MCF 10A (cell line): ENCODE measurements around the gene POLG. TPM values are rescaled to one million over a fixed set of nuclear protein-coding genes. Genes with fewer than 3 reads are reported as not detected.

Experiments
- BruUV-seq: library from RNA; stranded (reverse); fragments of 400-500 nt; replicated peaks from 2 replicates; lab custom pipeline; 2021; lab: Mats Ljungman, UMichigan
- CTCF ChIA-PET: fragments of 300-600 bp; sonication (Branson Sonifier 250); formaldehyde crosslinking; extraction: SDS; loops from one replicate; lab custom pipeline; 2021; ENCODE audit warnings: antibody characterized with exemption, inconsistent platforms; lab: Yijun Ruan, JAX
- POLR2A ChIA-PET: fragments of 300-600, 350-650 bp; sonication (Branson Sonifier 250); formaldehyde crosslinking; extraction: SDS; loops from one replicate; lab custom pipeline; 2020; ENCODE audit warnings: antibody characterized with exemption, inconsistent platforms; lab: Yijun Ruan, JAX
- DNase-seq: peaks from one replicate; pipeline ENCODE4 v3.0.0-alpha.2; 2018; ENCODE audit not compliant: unreplicated experiment
- H3K27ac Mint-ChIP-seq: one replicate; pipeline ENCODE4 v1.8.0; 2022; ENCODE audit warnings: mild to moderate bottlenecking, low read depth, mixed read lengths; ENCODE audit not compliant: unreplicated experiment
- H3K27me3 Mint-ChIP-seq: one replicate; pipeline ENCODE4 v1.8.0; 2022; ENCODE audit warnings: mixed read lengths; ENCODE audit not compliant: insufficient read depth, unreplicated experiment
- H3K36me3 Mint-ChIP-seq: one replicate; pipeline ENCODE4 v1.8.0; 2022; ENCODE audit warnings: mild to moderate bottlenecking, moderate library complexity, mixed read lengths; ENCODE audit not compliant: insufficient read depth, unreplicated experiment
- H3K4me1 Mint-ChIP-seq: one replicate; pipeline ENCODE4 v1.8.0; 2022; ENCODE audit warnings: mixed read lengths; ENCODE audit not compliant: insufficient read depth, unreplicated experiment
- H3K4me3 Mint-ChIP-seq: one replicate; pipeline ENCODE4 v1.8.0; 2022; ENCODE audit warnings: mild to moderate bottlenecking, moderate library complexity, mixed read lengths; ENCODE audit not compliant: unreplicated experiment
- H3K9me3 Mint-ChIP-seq: one replicate; pipeline ENCODE4 v1.8.0; 2022; ENCODE audit warnings: mixed read lengths; ENCODE audit not compliant: unreplicated experiment
- intact Hi-C: fragments of 100-400 bp; cut with micrococcal nuclease; formaldehyde crosslinking; loops from 2 replicates; pipeline ENCODE4 v1.14.1; 2022
- total RNA-seq: library from RNA; stranded (reverse); gene quantifications from 2 replicates; pipeline ENCODE4 v1.2.3, GENCODE V29; 2022
- TF ChIP-seq, protein P1 (sequence below): fragments of 200-600 bp; IDR thresholded peaks from one replicate; pipeline ENCODE4 v1.8.0; 2022; ENCODE audit warnings: antibody characterized with exemption, mild to moderate bottlenecking; ENCODE audit not compliant: unreplicated experiment

The POLG gene
- total RNA-seq, 1 experiment from 2014 or later, result 62.2 TPM

DNA sequence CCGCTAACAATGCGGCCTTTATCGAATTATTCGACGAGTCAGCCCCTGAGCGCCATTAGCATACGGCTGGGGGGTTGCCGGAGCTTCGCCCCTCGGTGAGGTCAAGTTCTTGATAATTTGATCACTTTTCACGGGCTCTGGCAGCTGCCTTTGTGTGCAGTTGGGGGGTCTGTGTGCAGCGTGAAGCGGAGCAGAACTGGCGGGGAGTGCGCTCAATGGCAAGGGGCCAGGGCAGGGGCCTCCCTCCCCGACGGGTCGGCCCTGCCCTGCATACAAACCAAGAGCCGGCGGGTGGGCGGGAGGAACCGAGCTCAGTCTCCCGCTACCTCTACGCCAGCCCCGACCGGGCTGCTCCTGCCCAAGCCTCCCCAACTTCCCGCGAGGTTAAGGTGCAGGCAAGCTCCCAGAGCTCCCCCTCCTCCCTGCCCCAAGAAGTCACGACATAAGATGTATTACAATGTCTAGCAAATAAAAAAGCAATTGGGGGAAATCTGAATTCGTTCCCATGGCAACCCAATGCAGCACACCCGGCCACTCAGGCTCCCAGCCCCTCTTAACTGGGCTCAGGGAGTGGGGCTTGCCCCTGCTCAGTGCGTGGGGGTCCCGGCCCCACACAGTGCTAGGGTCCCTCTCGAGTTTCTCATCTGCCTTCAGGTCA lies 34.1 kb upstream of the POLG start:
- no TSS peak for BruUV-seq
- Mint-ChIP-seq H3K9me3 (no peaks in the 10 kb centered on the region), H3K27me3 (peaks cover 65% of the 10 kb centered on the region), H3K27ac (no peak overlapping the region), H3K36me3 (no peaks in the 10 kb centered on the region), H3K4me3 (no peak overlapping the region), H3K4me1 (no peaks in the 10 kb centered on the region)
- intact Hi-C loops, result no loop called here
- ChIA-PET CTCF (interaction anchor here (0.8 to 2.9 kb wide), 3 partner anchors 10 to 192 kb away, joined by 3 to 21 read pairs (median 3); no protein-coding TSS in a partner anchor), POLR2A (no interaction called here)
- DNase-seq, result no peak
- TF ChIP-seq, protein P1, sequence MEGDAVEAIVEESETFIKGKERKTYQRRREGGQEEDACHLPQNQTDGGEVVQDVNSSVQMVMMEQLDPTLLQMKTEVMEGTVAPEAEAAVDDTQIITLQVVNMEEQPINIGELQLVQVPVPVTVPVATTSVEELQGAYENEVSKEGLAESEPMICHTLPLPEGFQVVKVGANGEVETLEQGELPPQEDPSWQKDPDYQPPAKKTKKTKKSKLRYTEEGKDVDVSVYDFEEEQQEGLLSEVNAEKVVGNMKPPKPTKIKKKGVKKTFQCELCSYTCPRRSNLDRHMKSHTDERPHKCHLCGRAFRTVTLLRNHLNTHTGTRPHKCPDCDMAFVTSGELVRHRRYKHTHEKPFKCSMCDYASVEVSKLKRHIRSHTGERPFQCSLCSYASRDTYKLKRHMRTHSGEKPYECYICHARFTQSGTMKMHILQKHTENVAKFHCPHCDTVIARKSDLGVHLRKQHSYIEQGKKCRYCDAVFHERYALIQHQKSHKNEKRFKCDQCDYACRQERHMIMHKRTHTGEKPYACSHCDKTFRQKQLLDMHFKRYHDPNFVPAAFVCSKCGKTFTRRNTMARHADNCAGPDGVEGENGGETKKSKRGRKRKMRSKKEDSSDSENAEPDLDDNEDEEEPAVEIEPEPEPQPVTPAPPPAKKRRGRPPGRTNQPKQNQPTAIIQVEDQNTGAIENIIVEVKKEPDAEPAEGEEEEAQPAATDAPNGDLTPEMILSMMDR, result no peak

GRCh38 chr15:89367485-89368451 lies 33.1 kb upstream of the POLG start:
- Mint-ChIP-seq H3K27ac (no peak overlapping the region), H3K9me3 (no peaks in the 10 kb centered on the region), H3K4me1 (no peaks in the 10 kb centered on the region), H3K36me3 (no peaks in the 10 kb centered on the region), H3K4me3 (no peak overlapping the region), H3K27me3 (peaks cover 74% of the 10 kb centered on the region)
- DNase-seq, result no peak
- no TSS peak for BruUV-seq
- ChIA-PET POLR2A (no interaction called here), CTCF (interaction anchor here (2.9 kb wide), 1 partner anchor 9 kb away, joined by 21 read pairs; no protein-coding TSS in a partner anchor)
- TF ChIP-seq, protein P1, result no peak
- intact Hi-C loops, result no loop called here

DNA sequence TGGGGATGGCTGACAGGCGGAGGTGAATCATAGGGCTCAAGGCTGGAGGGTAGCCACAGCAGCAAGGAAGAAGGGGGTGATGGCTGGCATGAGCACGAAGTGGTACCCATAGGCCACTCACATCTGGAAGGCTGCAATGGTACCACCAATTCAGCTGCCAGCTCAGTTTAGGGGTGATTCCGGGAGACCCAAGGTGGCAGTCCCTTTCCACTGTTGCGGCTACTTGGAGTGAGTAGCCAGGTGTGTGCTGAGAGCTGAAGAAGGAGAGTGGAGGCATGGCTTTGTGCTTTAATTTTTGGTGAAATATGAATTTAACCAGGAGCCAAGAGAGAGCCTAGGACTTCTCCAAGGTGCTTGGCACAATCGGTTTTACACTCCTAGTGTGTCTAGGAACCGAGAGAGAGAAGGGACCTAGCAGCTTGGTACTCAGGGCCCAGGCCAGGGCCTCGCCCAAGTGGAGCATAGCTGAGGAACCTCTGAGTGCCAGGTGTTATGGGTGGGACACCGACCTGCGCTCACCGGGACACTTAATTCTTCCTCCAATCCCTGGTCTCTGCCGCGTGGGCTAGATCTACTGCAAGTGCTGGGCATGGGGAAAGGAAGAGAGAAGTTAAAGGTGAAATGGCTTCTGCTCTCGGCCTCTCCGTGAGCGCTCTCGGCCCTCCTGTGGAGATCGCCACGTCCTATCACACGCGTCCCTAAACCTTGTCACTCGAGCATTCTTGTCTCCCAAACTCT lies 32.2 kb upstream of the POLG start:
- DNase-seq, result no peak
- no peaks in the 10 kb centered on the region for H3K9me3 Mint-ChIP-seq
- no peaks in the 10 kb centered on the region for H3K4me1 Mint-ChIP-seq
- no TSS peak for BruUV-seq
- ChIA-PET CTCF (interaction anchor here (0.6 to 1.5 kb wide), 3 partner anchors 9 to 69 kb away, joined by 3 to 8 read pairs (median 4); no protein-coding TSS in a partner anchor), POLR2A (no interaction called here)
- H3K36me3 Mint-ChIP-seq, result no peaks in the 10 kb centered on the region
- no peak overlapping the region for H3K27ac Mint-ChIP-seq
- no peak overlapping the region for H3K4me3 Mint-ChIP-seq
- H3K27me3 Mint-ChIP-seq, result peaks cover 83% of the 10 kb centered on the region
- intact Hi-C loops, result no loop called here
- TF ChIP-seq, protein P1, result no peak
